Measurements from ENCODE around the gene ZDHHC11. TPM values are rescaled to one million over a fixed set of nuclear protein-coding genes. Genes with fewer than 3 reads are reported as not detected.
"Not testable (repeated sequence)": the region's sequence is repeated elsewhere in the genome, so short reads cannot be mapped to it uniquely, and the experiment has no call there.

The ZDHHC11 gene
- total RNA-seq, 1 donor from 2014 or later, result 11.9 TPM

DNA sequence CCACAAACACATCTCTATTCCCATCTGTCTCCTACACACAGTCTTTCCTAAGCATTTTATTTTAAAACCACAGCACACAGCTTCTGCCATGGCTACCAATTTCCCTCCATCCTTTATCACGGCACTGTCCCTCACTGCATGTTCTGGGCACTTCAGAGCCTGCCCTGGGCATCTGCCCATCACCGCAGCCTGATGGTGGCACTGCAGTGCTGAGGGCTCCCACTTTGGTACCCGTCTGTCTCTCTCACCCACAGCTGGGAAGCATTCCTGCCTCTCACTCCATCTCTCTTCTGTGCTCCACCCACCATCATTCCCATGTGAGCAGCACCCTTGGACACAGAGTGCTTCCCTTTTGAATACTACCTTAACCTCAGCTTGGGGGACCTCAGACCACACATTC, 31.7 kb downstream of the ZDHHC11 start:
- DNase-seq (ENCODE audit: low spot score), result no peak
- Mint-ChIP-seq H3K9me3 (no peaks in the 10 kb centered on the region), H3K27me3 (ENCODE audit: low read depth) (no peaks in the 10 kb centered on the region), H3K36me3 (ENCODE audit: low read depth) (peaks cover 24% of the 10 kb centered on the region), H3K27ac (no peak overlapping the region), H3K4me3 (ENCODE audit: low read depth) (no peak overlapping the region), H3K4me1 (ENCODE audit: low read depth) (no peaks in the 10 kb centered on the region)
- intact Hi-C loops (cut with micrococcal nuclease), result no loop called here

DNA sequence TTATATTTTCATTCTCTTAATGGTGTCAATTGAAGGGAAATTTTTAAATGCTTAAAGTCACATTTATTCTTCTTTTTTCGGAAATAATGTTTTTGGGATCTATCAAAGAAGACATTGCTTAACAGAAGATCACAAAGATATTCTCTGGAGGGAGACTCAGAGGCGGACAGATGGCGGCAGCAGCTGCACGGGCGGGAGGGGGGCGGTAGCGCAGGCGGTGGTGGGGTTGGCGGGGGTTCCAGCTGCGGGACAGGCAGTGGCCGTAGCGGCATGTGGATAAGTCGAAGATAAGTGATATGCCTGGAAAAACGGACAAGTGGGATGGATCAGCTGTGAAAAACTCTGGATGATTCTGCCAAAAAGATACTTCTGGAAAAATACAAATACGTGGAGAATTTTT, 34.6 kb downstream of the ZDHHC11 start:
- H3K36me3 Mint-ChIP-seq (ENCODE audit: low read depth), result peaks cover 12% of the 10 kb centered on the region
- H3K27ac Mint-ChIP-seq, result no peak overlapping the region
- H3K9me3 Mint-ChIP-seq, result no peaks in the 10 kb centered on the region
- no peak for DNase-seq (ENCODE audit: low spot score)
- H3K4me1 Mint-ChIP-seq (ENCODE audit: low read depth), result no peaks in the 10 kb centered on the region
- no peak overlapping the region for H3K4me3 Mint-ChIP-seq (ENCODE audit: low read depth)
- intact Hi-C loops (cut with micrococcal nuclease), result no loop called here
- no peaks in the 10 kb centered on the region for H3K27me3 Mint-ChIP-seq (ENCODE audit: low read depth)

DNA sequence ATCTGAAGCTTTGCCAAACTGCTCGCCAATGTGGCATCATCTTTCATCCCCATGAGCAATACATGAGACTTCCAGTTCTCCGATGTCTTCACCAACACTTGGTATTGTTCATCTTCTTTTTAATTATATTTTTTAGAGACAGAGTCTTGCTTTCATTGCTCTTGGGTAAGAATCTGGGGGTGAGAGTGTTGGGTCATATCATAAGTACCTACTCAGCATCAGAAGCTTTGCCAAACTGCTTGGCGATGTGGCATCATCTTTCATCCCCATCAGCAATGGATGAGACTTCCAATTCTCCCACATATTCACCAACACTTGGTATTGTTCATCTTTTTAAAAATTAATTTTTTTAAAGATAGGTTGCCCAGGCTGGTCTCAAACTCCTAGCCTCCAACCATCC, 35.3 kb downstream of the ZDHHC11 start:
- H3K4me1 Mint-ChIP-seq (ENCODE audit: low read depth), result no peaks in the 10 kb centered on the region
- no peak overlapping the region for H3K4me3 Mint-ChIP-seq (ENCODE audit: low read depth)
- H3K36me3 Mint-ChIP-seq (ENCODE audit: low read depth), result peaks cover 12% of the 10 kb centered on the region
- intact Hi-C loops (cut with micrococcal nuclease), result no loop called here
- no peak for DNase-seq (ENCODE audit: low spot score)
- no peaks in the 10 kb centered on the region for H3K9me3 Mint-ChIP-seq
- H3K27ac Mint-ChIP-seq, result no peak overlapping the region
- no peaks in the 10 kb centered on the region for H3K27me3 Mint-ChIP-seq (ENCODE audit: low read depth)

DNA sequence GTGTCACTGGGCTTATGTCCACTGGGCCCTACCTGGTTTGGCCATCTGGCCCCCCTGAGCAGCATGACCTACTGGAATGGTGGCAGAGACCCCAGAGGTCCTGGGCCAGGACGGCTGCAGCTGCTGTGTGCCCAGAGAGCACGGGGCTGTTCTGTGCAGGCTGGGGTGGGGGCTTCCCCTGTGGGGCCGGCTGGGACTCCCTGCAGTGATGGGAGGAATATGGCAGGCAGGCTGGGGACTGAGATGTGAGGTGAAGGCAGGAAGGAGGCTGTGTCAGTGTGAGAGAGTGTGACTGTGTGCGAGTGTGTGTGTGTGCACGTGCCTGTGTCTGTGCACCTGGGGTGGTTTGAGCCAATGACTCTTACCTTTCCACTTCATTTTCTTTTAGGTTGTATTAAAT, 37.2 kb downstream of the ZDHHC11 start:
- H3K4me1 Mint-ChIP-seq (ENCODE audit: low read depth); H3K27me3 Mint-ChIP-seq (ENCODE audit: low read depth); H3K9me3 Mint-ChIP-seq; H3K4me3 Mint-ChIP-seq (ENCODE audit: low read depth); H3K27ac Mint-ChIP-seq; DNase-seq (ENCODE audit: low spot score); intact Hi-C loops (cut with micrococcal nuclease): not testable (repeated sequence)
- peaks cover 12% of the 10 kb centered on the region for H3K36me3 Mint-ChIP-seq (ENCODE audit: low read depth)

DNA sequence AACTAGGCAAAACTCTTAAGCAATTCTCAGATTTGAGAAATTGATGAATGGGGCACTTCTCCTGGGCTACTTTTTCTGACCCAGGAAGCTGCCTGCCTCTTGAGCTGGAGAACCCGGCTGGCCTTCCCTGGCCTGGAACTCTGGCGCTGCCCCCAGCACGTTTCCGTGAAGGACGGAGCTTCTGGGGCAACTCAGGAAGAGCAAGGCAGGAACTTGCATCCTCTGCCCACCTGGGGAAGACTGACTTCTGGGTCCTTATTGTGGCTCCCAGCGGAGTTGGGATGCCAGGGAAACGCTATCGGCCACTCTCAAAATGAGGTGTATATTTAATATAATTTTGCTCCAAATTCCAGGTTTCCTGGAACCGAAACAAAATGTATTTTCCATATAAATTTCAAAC, 39.4 kb downstream of the ZDHHC11 start:
- intact Hi-C loops (cut with micrococcal nuclease); H3K36me3 Mint-ChIP-seq (ENCODE audit: low read depth); H3K27me3 Mint-ChIP-seq (ENCODE audit: low read depth); H3K27ac Mint-ChIP-seq; H3K4me3 Mint-ChIP-seq (ENCODE audit: low read depth); H3K9me3 Mint-ChIP-seq; DNase-seq (ENCODE audit: low spot score); H3K4me1 Mint-ChIP-seq (ENCODE audit: low read depth): not testable (repeated sequence)

DNA sequence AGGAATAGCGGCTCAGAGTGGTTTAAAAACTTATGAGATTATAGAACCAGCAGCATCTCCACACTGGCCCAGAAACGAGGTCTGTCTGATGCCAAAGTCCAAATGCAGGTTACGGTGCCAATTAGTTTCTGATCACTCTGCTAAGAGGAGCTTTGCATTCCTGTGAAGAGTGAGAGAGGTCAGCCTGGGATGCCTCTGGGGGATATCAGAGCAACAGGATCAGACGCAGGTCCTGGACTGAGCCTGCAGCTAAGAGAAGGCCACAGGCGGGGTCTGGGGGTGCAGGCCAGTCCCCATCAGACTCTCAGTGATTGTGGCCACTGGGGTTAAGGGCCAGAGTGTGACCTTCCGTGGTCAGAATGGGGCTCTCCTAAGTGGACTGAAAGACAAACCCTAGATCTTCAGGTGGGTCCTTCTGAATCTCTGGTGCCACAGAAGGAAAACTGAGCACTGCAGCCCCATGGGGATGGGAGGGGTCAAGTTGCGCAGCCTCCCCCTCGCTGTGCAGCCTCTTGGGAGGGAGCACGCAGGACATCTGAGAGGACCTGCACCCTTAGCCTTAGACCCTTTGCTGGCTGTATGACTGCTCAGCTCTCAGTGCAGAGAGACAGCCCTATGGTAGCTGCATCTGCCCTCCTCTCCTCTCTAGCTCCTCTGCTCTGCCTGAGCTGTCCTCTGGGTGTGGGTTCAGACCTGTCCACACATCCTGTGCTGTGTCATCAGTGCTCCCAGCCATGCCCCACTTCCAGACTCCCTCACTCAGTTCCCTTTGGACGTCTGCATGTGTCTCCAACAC, 42.9 kb downstream of the ZDHHC11 start:
- peaks cover 13% of the 10 kb centered on the region for H3K9me3 Mint-ChIP-seq
- DNase-seq (ENCODE audit: low spot score); H3K4me3 Mint-ChIP-seq (ENCODE audit: low read depth); intact Hi-C loops (cut with micrococcal nuclease); H3K27ac Mint-ChIP-seq; H3K27me3 Mint-ChIP-seq (ENCODE audit: low read depth); H3K4me1 Mint-ChIP-seq (ENCODE audit: low read depth): not testable (repeated sequence)
- peaks cover 10% of the 10 kb centered on the region for H3K36me3 Mint-ChIP-seq (ENCODE audit: low read depth)

DNA sequence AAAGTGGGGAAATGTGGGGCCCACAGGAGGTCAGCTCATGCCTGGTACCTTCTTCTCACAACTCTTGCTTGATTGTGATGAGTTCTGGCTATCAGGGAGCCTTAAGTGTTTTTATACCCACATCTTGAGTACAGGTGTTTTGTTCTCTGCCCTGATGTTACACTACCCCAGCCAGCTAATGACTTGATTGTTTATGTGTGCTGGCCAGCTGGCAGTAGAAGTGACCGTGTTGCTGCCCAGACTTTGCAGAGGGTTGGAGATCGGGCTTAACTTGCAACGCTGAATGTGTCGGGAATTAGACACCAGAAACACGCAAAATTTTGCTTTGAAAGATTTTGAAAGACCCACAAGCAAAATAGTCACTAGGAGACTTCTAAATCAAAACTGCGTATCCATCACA, 49.3 kb downstream of the ZDHHC11 start:
- Mint-ChIP-seq H3K36me3 (ENCODE audit: low read depth) (peaks cover 10% of the 10 kb centered on the region), H3K27me3 (ENCODE audit: low read depth) (no peaks in the 10 kb centered on the region), H3K4me3 (ENCODE audit: low read depth) (no peak overlapping the region), H3K4me1 (ENCODE audit: low read depth) (no peaks in the 10 kb centered on the region), H3K27ac (no peak overlapping the region), H3K9me3 (peaks cover 17% of the 10 kb centered on the region)
- intact Hi-C loops (cut with micrococcal nuclease), result no loop called here
- DNase-seq (ENCODE audit: low spot score), result no peak

DNA sequence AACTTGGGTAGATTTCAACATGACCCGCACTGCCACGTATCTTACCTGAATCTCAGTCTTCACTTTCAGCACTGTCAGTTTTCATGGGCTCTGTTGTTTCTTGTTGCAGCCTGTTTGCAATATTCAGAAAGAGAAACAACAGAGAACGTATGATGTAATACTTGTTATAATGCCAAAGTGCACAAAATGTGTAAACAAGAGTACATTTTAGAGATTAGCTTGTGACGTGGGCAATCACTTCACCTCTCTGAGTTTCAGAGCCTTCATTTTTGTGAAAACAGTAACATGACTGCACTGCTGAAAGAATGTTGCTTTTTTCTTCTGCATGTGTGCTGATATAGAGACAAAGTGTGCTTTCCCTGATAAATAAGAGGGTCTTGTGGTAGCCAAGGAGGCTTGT, 49.7 kb downstream of the ZDHHC11 start:
- H3K4me1 Mint-ChIP-seq (ENCODE audit: low read depth); H3K27ac Mint-ChIP-seq; DNase-seq (ENCODE audit: low spot score); intact Hi-C loops (cut with micrococcal nuclease); H3K27me3 Mint-ChIP-seq (ENCODE audit: low read depth); H3K4me3 Mint-ChIP-seq (ENCODE audit: low read depth): not testable (repeated sequence)
- Mint-ChIP-seq H3K9me3 (peaks cover 17% of the 10 kb centered on the region), H3K36me3 (ENCODE audit: low read depth) (peaks cover 11% of the 10 kb centered on the region)

DNA sequence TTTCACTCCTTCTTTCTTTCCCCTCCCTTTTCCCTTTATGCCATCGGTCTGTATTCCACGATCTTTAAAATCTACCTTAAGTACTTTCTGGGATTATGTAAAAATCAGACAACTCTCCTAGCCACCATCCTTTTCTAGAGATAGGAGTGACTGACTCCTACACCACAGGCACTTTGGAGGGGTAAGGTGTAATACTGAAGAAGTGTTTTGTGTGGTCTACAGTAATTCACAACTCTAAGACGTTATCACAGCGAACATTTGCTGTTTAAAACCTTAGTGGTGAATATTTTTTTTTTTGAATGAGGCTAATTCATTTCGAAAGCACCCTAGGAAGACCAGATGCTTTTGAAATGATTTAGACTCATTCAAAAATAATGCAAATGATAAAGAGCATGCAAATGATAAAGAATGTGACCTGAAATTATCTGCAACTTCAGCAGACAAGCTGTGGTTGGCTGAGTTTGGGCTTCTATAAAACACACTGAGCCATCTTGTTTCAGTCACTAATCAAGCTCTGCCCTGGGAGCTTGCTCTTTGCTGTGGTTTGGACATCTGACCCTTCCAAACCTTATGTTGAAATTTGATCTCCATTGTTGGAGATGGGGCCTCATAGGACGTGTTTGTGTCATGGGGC, 52.2 kb downstream of the ZDHHC11 start:
- H3K36me3 Mint-ChIP-seq (ENCODE audit: low read depth); H3K27ac Mint-ChIP-seq; DNase-seq (ENCODE audit: low spot score); intact Hi-C loops (cut with micrococcal nuclease); H3K4me1 Mint-ChIP-seq (ENCODE audit: low read depth); H3K4me3 Mint-ChIP-seq (ENCODE audit: low read depth); H3K27me3 Mint-ChIP-seq (ENCODE audit: low read depth): not testable (repeated sequence)
- peaks cover 13% of the 10 kb centered on the region for H3K9me3 Mint-ChIP-seq

DNA sequence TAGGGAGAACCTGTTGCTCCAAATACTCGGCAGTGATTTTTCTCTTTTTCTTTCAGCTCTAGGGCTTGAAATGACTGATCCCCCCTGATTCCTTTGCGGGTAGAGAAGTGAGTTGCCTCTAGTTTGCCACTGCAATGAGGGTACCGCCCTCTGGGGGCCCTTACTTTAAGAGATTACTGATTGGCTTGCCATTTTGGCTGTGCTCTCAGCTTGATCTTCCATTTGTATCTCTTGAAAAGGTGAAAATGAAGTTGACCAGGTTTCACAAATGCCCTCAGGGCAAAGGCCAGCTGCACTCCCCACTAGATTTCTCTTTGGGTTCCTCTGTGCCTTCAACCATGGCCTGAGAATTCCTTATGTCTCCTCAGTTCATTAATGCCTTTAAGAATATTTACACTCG, 52.8 kb downstream of the ZDHHC11 start:
- H3K36me3 Mint-ChIP-seq (ENCODE audit: low read depth); H3K27ac Mint-ChIP-seq; DNase-seq (ENCODE audit: low spot score); H3K4me3 Mint-ChIP-seq (ENCODE audit: low read depth); H3K27me3 Mint-ChIP-seq (ENCODE audit: low read depth); intact Hi-C loops (cut with micrococcal nuclease); H3K4me1 Mint-ChIP-seq (ENCODE audit: low read depth): not testable (repeated sequence)
- H3K9me3 Mint-ChIP-seq, result peaks cover 12% of the 10 kb centered on the region

DNA sequence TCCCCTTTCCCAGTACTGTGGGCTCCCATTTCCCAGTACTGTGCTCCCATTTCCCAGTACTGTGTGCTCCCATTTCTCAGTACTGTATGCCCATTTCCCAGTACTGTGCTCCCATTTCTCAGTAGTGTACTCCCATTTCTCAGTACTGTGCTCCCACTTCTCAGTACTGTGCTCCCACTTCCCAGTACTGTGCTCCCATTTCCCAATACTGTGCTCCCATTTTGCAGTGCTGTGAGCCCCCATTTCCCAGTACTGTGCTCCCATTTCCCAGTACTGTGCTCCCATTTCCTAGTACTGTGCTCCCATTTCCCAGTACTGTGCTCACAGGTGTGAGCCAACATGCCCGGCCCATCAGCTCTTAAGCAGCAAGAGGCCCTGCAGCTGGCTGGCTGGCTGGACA, 54.9 kb downstream of the ZDHHC11 start:
- H3K27ac Mint-ChIP-seq; H3K36me3 Mint-ChIP-seq (ENCODE audit: low read depth); H3K9me3 Mint-ChIP-seq; H3K4me3 Mint-ChIP-seq (ENCODE audit: low read depth); DNase-seq (ENCODE audit: low spot score); intact Hi-C loops (cut with micrococcal nuclease); H3K27me3 Mint-ChIP-seq (ENCODE audit: low read depth); H3K4me1 Mint-ChIP-seq (ENCODE audit: low read depth): not testable (repeated sequence)

DNA sequence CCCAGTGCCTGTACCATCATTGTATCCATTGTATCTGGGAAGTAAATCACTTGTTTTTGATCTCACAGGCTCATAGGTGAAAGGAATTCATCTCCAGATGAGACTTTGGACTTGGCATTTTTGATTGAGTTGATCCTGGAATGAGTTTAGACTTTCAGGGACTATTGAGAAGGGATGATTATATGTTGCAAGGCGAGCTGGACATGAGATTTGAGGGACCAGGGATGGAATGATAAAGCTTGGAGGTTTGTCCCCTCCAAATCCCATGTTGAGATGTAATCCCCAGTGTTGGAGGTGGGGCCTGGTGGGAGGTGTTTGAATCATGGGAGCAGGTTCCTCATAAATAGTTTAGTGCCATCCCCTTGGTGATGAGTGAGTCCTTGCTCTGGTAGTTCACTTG, 55.8 kb downstream of the ZDHHC11 start:
- intact Hi-C loops (cut with micrococcal nuclease); H3K27ac Mint-ChIP-seq; DNase-seq (ENCODE audit: low spot score): not testable (repeated sequence)

DNA sequence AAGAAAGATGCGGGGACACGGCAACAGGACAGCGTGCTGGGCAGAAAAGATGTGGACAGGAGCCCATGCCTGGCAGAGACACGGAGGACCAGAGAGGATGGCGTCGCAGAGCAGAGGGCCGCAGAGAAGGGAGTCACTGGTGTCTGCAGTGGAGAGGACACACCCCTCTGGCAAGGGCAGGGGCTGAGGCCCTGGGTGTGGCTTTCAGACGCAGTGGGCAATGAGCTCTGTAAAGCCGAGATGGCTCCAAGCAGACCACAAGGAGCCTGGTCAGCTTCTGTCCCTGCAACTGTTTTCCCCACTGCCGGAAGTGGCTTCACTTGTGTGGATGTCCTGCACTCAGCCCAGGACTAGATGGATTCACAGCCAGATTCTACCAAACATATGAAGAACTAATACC, 62.1 kb downstream of the ZDHHC11 start:
- H3K36me3 Mint-ChIP-seq (ENCODE audit: low read depth); H3K9me3 Mint-ChIP-seq; DNase-seq (ENCODE audit: low spot score); H3K27ac Mint-ChIP-seq; H3K4me3 Mint-ChIP-seq (ENCODE audit: low read depth); intact Hi-C loops (cut with micrococcal nuclease); H3K4me1 Mint-ChIP-seq (ENCODE audit: low read depth): not testable (repeated sequence)
- peaks cover 17% of the 10 kb centered on the region for H3K27me3 Mint-ChIP-seq (ENCODE audit: low read depth)

More for the DNA sequence above, 55.8 kb downstream of the ZDHHC11 start:
- H3K4me3 Mint-ChIP-seq (ENCODE audit: low read depth); H3K9me3 Mint-ChIP-seq; H3K36me3 Mint-ChIP-seq (ENCODE audit: low read depth); H3K4me1 Mint-ChIP-seq (ENCODE audit: low read depth): not testable (repeated sequence)
- H3K27me3 Mint-ChIP-seq (ENCODE audit: low read depth), result peaks cover 11% of the 10 kb centered on the region

All from activated T-helper 2 cell treated with anti-CD3 and anti-CD28 coated beads, Interferon-gamma antibody, Interleukin-2, Interleukin-4, amounts not matched to agents 10 μg/mL and 5 μg/mL and 100 μg/mL, durations not matched to agents 14 hours and 24 hours and 36 hours (primary cell).